Vagina (tissue), 2 donors: ENCODE data around the gene PMIS2. TPM values are rescaled to one million over a fixed set of nuclear protein-coding genes. Genes with fewer than 3 reads are reported as not detected.
A peak's percentile ranks its signal among the peaks of the same experiment; 100 is the strongest.

Source experiments
- DNase-seq, 2 donors: peaks; one replicate each; pipeline ENCODE4 v3.0.0-alpha.2; 2017; ENCODE audit errors: extremely low spot score in 2 of 2
- H3K27ac ChIP-seq: fragments of 200-600 bp; sonication (generic); one replicate; pipeline ENCODE4 v1.5.1; 2019
- H3K27me3 ChIP-seq: fragments of 200-600 bp; sonication (generic); one replicate; pipeline ENCODE4 v1.5.1; 2019
- H3K36me3 ChIP-seq, 2 donors: fragments of 200-600 bp; sonication (generic); one replicate each; pipeline ENCODE4 v1.5.1; 2017 to 2019
- H3K4me1 ChIP-seq: fragments of 200-600 bp; sonication (generic); one replicate; pipeline ENCODE4 v1.5.1; 2019
- H3K4me3 ChIP-seq, 2 donors: fragments of 200-600 bp; sonication (generic); 1 replicate in 1 of 2; 2 replicates in 1 of 2; pipeline ENCODE4 v1.5.1; 2016 to 2019
- H3K9me3 ChIP-seq: fragments of 200-600 bp; sonication (generic); one replicate; pipeline ENCODE4 v1.5.1; 2019
- CTCF ChIP-seq, 3 experiments: fragments of 450-650 bp in 2 of 3; fragments of 200-600 bp in 1 of 3; sonication (generic) in 1 of 3; IDR thresholded peaks; one replicate each; pipeline ENCODE4 v1.5.1; 2017 to 2019; ENCODE audit warnings: antibody characterized with exemption in 3 of 3, mild to moderate bottlenecking in 2 of 3, moderate library complexity in 2 of 3
- POLR2A ChIP-seq, 2 donors: fragments of 450-650 bp; IDR thresholded peaks; one replicate each; pipeline ENCODE4 v1.6.1; 2017; ENCODE audit warnings: antibody characterized with exemption in 2 of 2, mild to moderate bottlenecking in 2 of 2, moderate library complexity in 2 of 2
- POLR2AphosphoS5 ChIP-seq, 2 donors: sonication (generic); formaldehyde crosslinking; IDR thresholded peaks; one replicate each; pipeline ENCODE4 v1.9.0; 2017; ENCODE audit warnings: antibody characterized with exemption in 2 of 2, mild to moderate bottlenecking in 2 of 2, low read depth in 1 of 2; ENCODE audit not compliant: insufficient read depth in 1 of 2
- intact Hi-C: fragments of 100-400 bp; cut with DNase I; formaldehyde crosslinking; loops from one replicate; pipeline ENCODE4 v1.15.1; 2023
- total RNA-seq: library from RNA; depleted of rRNA; stranded (reverse); fragments of >200 nt; gene quantifications from one replicate; pipeline ENCODE4 v1.2.3, GENCODE V29; 2016

Gene PMIS2
- total RNA-seq, 1 donor from 2014 or later, result not detected

- Histone ChIP-seq H3K4me3 (no peak overlapping the region), H3K27me3 (no peaks in the 10 kb centered on the region), H3K9me3 (no peaks in the 10 kb centered on the region), H3K4me1 (peaks cover 25% of the 10 kb centered on the region), H3K36me3 (no peaks in the 10 kb centered on the region), H3K27ac (no peak overlapping the region)
- intact Hi-C loops, result no loop called here
- no peak for DNase-seq
- TF ChIP-seq POLR2AphosphoS5 (IDR thresholded peaks at IDR 0.05; ENCODE audit: insufficient read depth in 1 of 2, low read depth in 1 of 2) (no peak), POLR2A (IDR thresholded peaks at IDR 0.05) (no peak), CTCF (IDR thresholded peaks at IDR 0.05) (no peak)
These were observed 42.5 kb upstream of the PMIS2 start for GRCh38 chr19:35543280-35544109.

GRCh38 chr19:35544110-35544802 is 41.7 kb upstream of the PMIS2 start:
- Histone ChIP-seq H3K36me3 (no peaks in the 10 kb centered on the region), H3K27ac (peak overlapping the region; percentile 70), H3K9me3 (no peaks in the 10 kb centered on the region), H3K27me3 (no peaks in the 10 kb centered on the region), H3K4me3 (peak overlapping the region; percentile 72 to 94), H3K4me1 (peaks cover 25% of the 10 kb centered on the region)
- DNase-seq, result no peak
- TF ChIP-seq POLR2A (IDR thresholded peaks at IDR 0.05) (no peak), CTCF (IDR thresholded peaks at IDR 0.05) (no peak), POLR2AphosphoS5 (IDR thresholded peaks at IDR 0.05; ENCODE audit: insufficient read depth in 1 of 2, low read depth in 1 of 2) (no peak)
- intact Hi-C loops, result no loop called here

- Histone ChIP-seq H3K4me3 (peak within 1 kb of the TSS; percentile 72 to 94), H3K36me3 (no peaks in the 10 kb centered on the region), H3K4me1 (peaks cover 25% of the 10 kb centered on the region), H3K9me3 (no peaks in the 10 kb centered on the region), H3K27me3 (no peaks in the 10 kb centered on the region), H3K27ac (peak within 1 kb of the TSS; percentile 70)
- no peak for DNase-seq
- intact Hi-C loops, result loop anchor here (5.0 kb wide), 1 partner anchor 172 kb away; the partner anchor contains the start of gene KMT2B
- TF ChIP-seq CTCF (IDR thresholded peaks at IDR 0.05) (no peak), POLR2A (IDR thresholded peaks at IDR 0.05) (peak in 1 of 2 donors; percentile 32), POLR2AphosphoS5 (IDR thresholded peaks at IDR 0.05; ENCODE audit: insufficient read depth in 1 of 2, low read depth in 1 of 2) (peak; percentile 68 to 84)
These were observed 40.7 kb upstream of the PMIS2 start, which contains the start of gene TMEM147 for GRCh38 chr19:35545001-35545854. Gene TMEM147 (plus strand): TSS chr19:35545626. CDS start chr19:35545740, 114 bp downstream.

GRCh38 chr19:35545855-35546381 is 40.1 kb upstream of the PMIS2 start:
- Histone ChIP-seq H3K27ac (peak overlapping the region; percentile 70), H3K4me3 (peak overlapping the region; percentile 72 to 94), H3K27me3 (no peaks in the 10 kb centered on the region), H3K4me1 (peaks cover 25% of the 10 kb centered on the region), H3K9me3 (no peaks in the 10 kb centered on the region), H3K36me3 (no peaks in the 10 kb centered on the region)
- TF ChIP-seq POLR2AphosphoS5 (IDR thresholded peaks at IDR 0.05; ENCODE audit: insufficient read depth in 1 of 2, low read depth in 1 of 2) (no peak), POLR2A (IDR thresholded peaks at IDR 0.05) (no peak), CTCF (IDR thresholded peaks at IDR 0.05) (no peak)
- DNase-seq, result no peak
- intact Hi-C loops, result loop anchor here (5.0 kb wide), 1 partner anchor 171 kb away; the partner anchor contains the start of gene KMT2B
